ENCODE results near the gene PAFAH1B2. TPM values are rescaled to one million over a fixed set of nuclear protein-coding genes. Genes with fewer than 3 reads are reported as not detected.
"Not testable (repeated sequence)": the region's sequence is repeated elsewhere in the genome, so short reads cannot be mapped to it uniquely, and the experiment has no call there.

Gene PAFAH1B2
- total RNA-seq, 1 donor from 2014 or later = 134 TPM

DNA sequence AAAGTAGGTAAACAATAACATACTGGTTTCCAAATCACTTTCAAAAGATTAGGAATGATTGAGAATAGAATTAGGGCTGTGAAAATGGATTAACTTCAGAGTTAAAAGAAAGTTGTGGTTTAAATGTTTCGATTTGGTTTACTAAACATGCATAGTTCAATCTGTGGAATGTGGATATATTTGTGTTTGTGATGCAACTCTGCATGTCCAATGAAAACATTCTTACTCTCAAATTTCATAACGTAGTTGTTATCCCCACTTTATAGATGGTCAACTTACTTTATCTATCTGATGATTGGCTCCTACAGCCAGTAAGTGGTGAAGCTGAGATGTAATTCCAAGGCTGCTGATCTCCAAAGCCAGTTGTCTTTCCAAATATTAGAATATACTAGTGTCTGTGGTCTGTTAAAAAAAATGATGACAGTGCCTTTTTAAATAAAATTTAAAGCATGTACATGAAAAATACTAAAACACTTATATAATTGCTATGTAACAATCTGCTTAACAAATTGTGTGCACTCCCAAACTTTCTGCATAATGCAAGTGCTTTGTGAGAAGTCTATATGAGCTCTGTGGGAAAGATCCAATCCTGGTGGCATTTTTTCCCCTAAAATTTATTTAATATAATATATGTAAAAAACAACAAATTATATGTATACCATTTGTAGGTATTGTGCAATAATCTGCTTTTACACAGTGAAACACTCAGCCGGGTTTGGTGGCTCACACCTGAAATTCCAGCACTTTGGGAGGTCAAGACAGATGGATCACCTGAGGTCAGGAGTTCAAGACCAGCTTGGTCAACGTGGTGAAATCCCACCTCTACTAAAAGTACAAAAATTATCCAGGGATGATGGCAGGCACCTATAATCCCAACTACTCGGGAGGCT lies 36.1 kb upstream of the PAFAH1B2 start:
- Mint-ChIP-seq H3K9me3 (no peaks in the 10 kb centered on the region), H3K27ac (ENCODE audit: unreplicated experiment) (no peak overlapping the region), H3K27me3 (ENCODE audit: low read depth) (no peaks in the 10 kb centered on the region), H3K4me3 (no peak overlapping the region), H3K36me3 (ENCODE audit: low read depth) (no peaks in the 10 kb centered on the region), H3K4me1 (peaks cover 5% of the 10 kb centered on the region)
- no peak for TF ChIP-seq CTCF (conservative IDR thresholded peaks at IDR 0.05)
- DNase-seq (ENCODE audit: low read depth, low spot score) = no peak

- DNase-seq (ENCODE audit: low read depth, low spot score) = no peak
Observed at GRCh38 chr11:117110294-117110950, 33.7 kb upstream of the PAFAH1B2 start.

DNA sequence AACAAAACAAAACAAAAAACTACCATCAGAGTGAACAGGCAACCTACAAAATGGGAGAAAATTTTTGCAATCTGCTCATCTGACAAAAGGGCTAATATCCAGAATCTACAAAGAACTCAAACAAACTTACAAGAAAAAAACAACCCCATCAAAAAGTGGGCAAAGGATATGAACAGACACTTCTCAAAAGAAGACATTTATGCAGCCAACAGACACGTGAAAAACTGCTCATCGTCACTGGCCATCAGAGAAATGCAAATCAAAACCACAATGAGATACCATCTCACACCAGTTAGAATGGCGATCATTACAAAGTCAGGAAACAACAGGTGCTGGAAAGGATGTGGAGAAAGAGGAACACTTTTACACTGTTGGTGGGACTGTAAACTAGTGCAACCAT lies 31.6 kb upstream of the PAFAH1B2 start:
- not testable (repeated sequence) for H3K27ac Mint-ChIP-seq (ENCODE audit: unreplicated experiment); H3K27me3 Mint-ChIP-seq (ENCODE audit: low read depth); H3K4me1 Mint-ChIP-seq; H3K4me3 Mint-ChIP-seq; H3K36me3 Mint-ChIP-seq (ENCODE audit: low read depth); DNase-seq (ENCODE audit: low read depth, low spot score); H3K9me3 Mint-ChIP-seq

More at GRCh38 chr11:117110294-117110950, 33.7 kb upstream of the PAFAH1B2 start:
- peaks cover 5% of the 10 kb centered on the region for H3K4me1 Mint-ChIP-seq
- H3K9me3 Mint-ChIP-seq = no peaks in the 10 kb centered on the region
- no peaks in the 10 kb centered on the region for H3K27me3 Mint-ChIP-seq (ENCODE audit: low read depth)
- no peak for TF ChIP-seq CTCF (conservative IDR thresholded peaks at IDR 0.05)
- no peak overlapping the region for H3K4me3 Mint-ChIP-seq
- no peak overlapping the region for H3K27ac Mint-ChIP-seq (ENCODE audit: unreplicated experiment)
- H3K36me3 Mint-ChIP-seq (ENCODE audit: low read depth) = no peaks in the 10 kb centered on the region

DNA sequence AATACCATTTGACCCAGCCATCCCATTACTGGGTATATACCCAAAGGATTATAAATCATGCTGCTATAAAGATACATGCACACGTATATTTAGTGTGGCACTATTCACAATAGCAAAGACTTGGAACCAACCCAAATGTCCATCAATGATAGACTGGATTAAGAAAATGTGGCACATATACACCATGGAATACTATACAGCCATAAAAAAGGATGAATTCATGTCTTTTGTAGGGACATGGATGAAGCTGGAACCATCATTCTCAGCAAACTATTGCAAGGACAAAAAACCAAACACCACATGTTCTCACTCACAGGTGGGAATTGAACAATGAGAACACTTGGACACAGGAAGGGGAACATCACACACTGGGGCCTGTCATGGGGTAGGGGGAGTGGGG lies 31.1 kb upstream of the PAFAH1B2 start:
- not testable (repeated sequence) for H3K4me3 Mint-ChIP-seq

DNA sequence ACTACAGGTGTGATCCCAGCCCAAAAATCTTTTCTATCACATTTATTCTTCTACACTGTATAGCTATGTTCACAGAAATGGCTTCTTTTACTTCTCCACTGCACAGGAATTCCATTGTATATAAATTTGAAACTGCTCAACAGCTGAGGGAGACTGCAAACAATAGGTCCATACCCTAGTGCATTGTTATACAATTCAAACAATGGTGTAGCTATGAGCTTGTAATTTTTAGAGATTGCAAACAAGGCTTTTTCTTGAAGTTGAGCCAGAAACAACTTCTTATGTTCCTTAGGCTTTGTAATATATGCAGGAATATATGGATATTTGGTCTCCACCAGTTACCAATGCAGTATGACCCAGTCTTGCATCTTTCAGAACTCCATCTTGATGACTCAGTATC lies 26.4 kb upstream of the PAFAH1B2 start:
- Mint-ChIP-seq H3K36me3 (ENCODE audit: low read depth) (no peaks in the 10 kb centered on the region), H3K27ac (ENCODE audit: unreplicated experiment) (no peak overlapping the region), H3K9me3 (no peaks in the 10 kb centered on the region), H3K4me3 (no peak overlapping the region), H3K27me3 (ENCODE audit: low read depth) (no peaks in the 10 kb centered on the region), H3K4me1 (no peaks in the 10 kb centered on the region)
- no peak for TF ChIP-seq CTCF (conservative IDR thresholded peaks at IDR 0.05)
- DNase-seq (ENCODE audit: low read depth, low spot score) = no peak

More for the DNA sequence above, 31.1 kb upstream of the PAFAH1B2 start:
- not testable (repeated sequence) for H3K27me3 Mint-ChIP-seq (ENCODE audit: low read depth); H3K27ac Mint-ChIP-seq (ENCODE audit: unreplicated experiment); H3K36me3 Mint-ChIP-seq (ENCODE audit: low read depth); DNase-seq (ENCODE audit: low read depth, low spot score); H3K9me3 Mint-ChIP-seq; H3K4me1 Mint-ChIP-seq

GRCh38 chr11:117121176-117121575 lies 22.9 kb upstream of the PAFAH1B2 start:
- Mint-ChIP-seq H3K27ac (ENCODE audit: unreplicated experiment) (no peak overlapping the region), H3K9me3 (no peaks in the 10 kb centered on the region), H3K27me3 (ENCODE audit: low read depth) (peaks cover 17% of the 10 kb centered on the region), H3K36me3 (ENCODE audit: low read depth) (no peaks in the 10 kb centered on the region), H3K4me3 (no peak overlapping the region), H3K4me1 (no peaks in the 10 kb centered on the region)
- TF ChIP-seq CTCF (conservative IDR thresholded peaks at IDR 0.05) = no peak
- no peak for DNase-seq (ENCODE audit: low read depth, low spot score)
